ENCODE results near the gene CPSF3.

- no peak for TF ChIP-seq CTCF (conservative IDR thresholded peaks at IDR 0.05; ENCODE audit: low read depth, low read length)
- no peak for TF ChIP-seq POLR2A (IDR thresholded peaks at IDR 0.05; ENCODE audit: low read depth, low read length)
- TF ChIP-seq, protein P1, sequence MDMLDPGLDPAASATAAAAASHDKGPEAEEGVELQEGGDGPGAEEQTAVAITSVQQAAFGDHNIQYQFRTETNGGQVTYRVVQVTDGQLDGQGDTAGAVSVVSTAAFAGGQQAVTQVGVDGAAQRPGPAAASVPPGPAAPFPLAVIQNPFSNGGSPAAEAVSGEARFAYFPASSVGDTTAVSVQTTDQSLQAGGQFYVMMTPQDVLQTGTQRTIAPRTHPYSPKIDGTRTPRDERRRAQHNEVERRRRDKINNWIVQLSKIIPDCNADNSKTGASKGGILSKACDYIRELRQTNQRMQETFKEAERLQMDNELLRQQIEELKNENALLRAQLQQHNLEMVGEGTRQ (IDR thresholded peaks at IDR 0.05; ENCODE audit: low read depth, low read length): no peak
- TF ChIP-seq RAD21 (IDR thresholded peaks at IDR 0.05; ENCODE audit: low read length): no peak
- TF ChIP-seq FOS (IDR thresholded peaks at IDR 0.05; ENCODE audit: low read depth, low read length): no peak
- TF ChIP-seq RFX5 (IDR thresholded peaks at IDR 0.05; ENCODE audit: low read depth, low read length): no peak
Observed at GRCh38 chr2:9493478-9493877, 70.0 kb downstream of the CPSF3 start.

Data from IMR-90 (cell line).